Amygdala (tissue), 56 donors: Measurements from ENCODE around the gene LSM6.

ENCODE experiments used
- DNase-seq, 56 donors: peaks; one replicate each; lab custom pipeline; 2025; lab: John Stamatoyannopoulos, UW

Gene LSM6

DNA sequence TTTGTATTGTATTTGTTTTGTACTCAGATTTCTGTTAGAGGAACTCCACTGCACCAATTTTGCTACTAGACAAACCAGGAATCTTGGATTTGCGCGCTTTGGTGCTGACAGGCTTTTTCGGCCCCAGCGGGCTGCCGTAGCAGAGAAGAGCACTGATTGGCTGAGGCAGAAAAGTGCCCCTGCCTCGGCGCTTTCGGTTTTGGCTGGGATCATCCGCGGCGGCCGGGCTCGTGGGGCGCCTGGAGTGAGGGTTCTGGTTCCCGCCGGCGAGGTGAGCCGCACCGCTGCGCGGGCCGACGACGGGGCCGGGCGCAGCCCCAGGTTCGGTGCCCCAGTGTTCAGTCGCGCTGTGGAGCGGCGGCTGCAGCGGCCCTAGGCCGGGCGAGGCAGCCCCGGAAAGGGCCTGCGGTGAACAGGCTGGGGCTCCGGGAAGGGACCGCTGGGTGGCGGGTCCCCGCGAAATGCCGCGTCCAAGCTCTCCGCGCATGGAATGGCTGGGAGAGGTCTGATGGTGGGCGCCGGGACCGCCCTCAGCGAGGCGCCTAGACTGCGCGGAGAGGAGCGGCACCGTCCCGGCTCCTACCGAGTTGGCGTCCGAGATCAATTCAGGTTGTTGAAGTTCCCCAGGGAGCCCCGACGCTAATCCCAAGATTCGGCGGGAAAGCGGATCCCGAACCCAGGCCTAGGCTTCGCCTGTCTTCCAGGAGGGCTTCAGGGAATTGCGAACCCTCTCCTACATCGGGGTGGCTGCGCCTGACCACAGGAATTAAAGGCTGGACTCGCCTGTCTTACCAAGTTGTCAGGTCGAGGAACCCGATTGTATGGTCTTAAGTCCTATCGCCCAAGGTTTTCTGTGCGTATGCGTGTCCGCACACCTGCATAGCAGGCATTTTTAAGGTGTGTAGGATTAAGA is at the start of gene LSM6:
TSS of gene LSM6 (plus strand) at position 178 of the 913 bp plus-strand sequence. CDS start 7,204 bp downstream, outside the sequence.
- DNase-seq: peak; percentile 58 to 93 (median 86)

- DNase-seq: no peak
Measured at GRCh38 chr4:146132445-146132844, 43.1 kb upstream of the LSM6 start.

DNA sequence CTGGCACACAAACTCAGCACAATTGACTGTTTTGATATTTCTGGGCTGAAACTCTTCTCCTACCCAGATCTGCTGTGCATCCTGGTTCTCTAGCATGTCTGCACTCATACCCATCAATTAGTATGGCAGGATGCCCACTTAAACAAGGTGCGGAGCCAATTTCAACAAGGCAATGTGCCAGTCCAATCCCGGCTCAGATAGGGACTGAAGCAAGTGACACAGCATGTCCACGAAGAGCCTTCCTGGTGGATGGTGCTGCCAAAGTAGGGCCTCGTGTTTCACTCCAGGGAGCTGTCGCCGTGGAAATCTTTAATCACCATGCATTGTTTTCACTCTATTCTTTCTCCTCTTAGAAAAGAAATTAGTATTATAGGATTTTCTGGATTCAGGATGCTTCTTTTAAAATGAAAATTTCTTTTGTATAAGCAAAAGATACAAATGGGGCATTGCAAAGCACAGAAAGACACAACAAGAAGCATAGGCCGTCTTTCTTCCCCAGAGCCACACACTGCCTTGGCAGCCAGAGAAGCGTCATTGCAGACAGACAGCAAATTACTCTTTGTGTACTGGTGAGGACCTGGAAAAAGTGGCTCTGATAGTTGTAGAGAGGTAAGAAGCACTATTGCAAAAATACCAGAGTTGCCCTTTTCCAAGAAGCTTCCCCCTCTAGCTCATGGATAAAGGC is 40.6 kb upstream of the LSM6 start:
- peak in 13 of 56 donors; percentile 1 to 36 (median 5) for DNase-seq

GRCh38 chr4:146135941-146136340 is 39.6 kb upstream of the LSM6 start:
- no peak for DNase-seq

GRCh38 chr4:146142768-146143167 is 32.8 kb upstream of the LSM6 start:
- no peak for DNase-seq

DNA sequence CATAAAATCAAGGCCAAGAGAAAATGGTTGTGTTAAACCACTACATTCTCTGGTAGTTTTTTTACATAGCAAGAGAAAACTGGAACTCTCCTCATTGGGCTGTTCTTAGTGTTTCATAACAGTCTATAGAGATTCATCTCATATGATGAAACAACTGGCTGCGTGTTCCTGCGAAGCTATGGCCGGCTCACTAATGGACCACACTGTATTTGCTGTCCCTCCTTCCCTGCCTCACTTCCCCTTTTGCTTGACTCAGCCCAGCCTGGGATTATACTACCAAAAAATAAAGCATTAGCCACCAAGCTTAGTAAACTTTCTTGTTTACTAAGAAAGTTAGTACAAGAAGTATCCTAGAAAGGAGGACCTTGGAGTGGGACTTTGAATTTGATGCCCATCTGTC is 31.6 kb upstream of the LSM6 start:
- DNase-seq: no peak

DNA sequence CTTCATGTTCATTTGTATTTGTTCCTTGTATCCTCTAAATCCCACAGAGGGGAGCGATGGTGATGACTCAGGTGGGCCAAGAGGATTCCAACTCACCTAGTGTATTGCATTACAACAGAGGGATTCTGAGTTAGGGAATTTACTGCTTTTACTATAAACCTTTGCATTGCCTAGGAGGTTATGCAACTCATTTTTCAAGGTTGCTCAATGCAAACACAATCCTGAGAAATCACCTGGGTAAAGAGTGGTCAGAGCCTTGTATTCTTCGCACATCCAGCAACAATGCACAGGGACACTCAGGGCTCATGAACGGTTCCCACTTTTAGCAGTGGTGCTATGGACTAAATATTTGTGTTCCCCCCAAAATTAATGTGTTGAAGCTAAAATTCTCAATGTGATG is 28.6 kb upstream of the LSM6 start:
- DNase-seq: no peak

- DNase-seq: no peak
Measured at GRCh38 chr4:146148021-146148420, 27.5 kb upstream of the LSM6 start.

GRCh38 chr4:146154057-146154456 is 21.5 kb upstream of the LSM6 start:
- no peak for DNase-seq

GRCh38 chr4:146155152-146155724 is 20.3 kb upstream of the LSM6 start:
- no peak for DNase-seq

DNA sequence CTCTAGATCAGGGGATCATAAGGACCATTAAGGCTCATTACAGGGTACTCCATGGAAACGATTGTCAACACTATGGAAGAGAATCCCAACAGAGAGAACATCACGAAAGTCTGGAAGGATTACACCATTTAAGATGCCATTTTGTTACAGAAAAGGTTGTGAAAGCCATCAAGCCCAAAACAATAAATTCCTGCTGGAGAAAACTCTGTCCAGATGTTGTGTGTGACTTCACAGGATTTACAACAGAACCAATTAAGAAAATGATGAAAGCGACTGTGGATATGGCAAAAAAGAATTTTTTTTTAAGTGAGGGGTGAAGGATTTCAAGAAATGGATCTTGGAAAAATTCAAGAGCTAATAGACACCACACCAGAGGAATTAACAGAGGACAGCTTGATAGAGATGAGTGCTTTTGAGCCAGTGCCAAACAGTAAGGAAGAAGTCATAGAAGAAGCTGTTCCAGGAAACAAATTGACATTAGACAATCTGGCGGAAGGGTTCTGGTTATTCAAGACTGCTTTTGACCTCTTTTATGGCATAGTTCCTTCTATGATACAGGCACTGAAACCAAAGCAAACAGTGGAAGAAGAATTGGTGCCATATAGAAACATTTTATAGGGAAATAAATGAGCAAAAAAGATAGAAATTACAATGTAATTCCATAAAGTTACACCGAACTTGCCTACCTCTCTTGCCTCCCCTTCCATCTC is 17.3 kb upstream of the LSM6 start:
- no peak for DNase-seq

DNA sequence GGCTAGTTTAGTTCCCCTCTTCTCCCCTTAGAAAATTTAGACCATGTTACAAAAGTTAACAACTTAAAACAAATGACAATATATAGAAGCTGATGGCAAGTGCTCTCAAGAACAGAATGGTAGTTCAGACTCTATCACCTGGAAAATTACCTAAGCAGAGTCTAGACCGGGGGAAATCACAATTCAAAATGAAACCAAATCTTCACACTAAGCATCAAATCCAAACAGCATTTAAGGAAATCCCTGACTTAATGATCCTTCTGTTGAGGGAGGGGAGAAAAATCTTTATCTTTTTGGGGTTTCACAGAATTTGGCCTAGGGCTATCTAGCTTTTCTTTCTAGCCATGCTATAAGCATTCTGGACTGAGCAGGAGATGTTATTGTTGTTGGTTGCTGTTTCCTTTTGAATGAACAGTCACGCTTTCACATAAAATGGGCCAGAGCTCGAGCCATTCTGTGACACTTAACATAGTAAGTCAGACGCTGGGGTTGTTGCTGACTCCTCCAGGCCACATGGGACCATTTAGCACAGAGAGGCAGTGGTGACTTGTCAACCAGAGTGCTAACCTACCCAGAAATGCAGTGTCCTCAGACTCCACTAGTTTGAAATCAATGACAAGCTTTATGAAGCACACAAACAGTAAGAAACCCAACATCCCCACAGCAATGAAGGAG is 16.0 kb upstream of the LSM6 start:
- no peak for DNase-seq

GRCh38 chr4:146161243-146161642 is 14.3 kb upstream of the LSM6 start:
- DNase-seq: no peak

DNA sequence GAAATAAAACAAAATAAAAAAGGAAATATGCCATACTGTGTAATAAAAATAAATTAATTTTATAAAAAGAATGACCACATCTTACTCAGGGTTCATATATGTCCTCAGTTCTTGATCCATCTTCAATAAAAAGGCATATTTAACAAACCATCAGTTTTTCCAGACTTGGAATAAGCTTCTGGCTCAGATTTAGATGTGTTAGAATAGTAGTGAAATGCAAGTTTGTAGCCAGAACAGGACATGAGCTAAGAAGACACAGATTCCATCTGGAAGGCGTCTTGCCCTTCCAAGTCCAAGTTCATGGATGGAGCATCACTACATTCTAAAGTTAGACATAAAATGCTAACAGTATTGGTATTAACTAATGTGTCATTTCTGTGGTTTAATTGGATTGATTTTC is 10.3 kb upstream of the LSM6 start:
- DNase-seq: no peak

GRCh38 chr4:146165840-146166239 is 9.7 kb upstream of the LSM6 start:
- DNase-seq: no peak

DNA sequence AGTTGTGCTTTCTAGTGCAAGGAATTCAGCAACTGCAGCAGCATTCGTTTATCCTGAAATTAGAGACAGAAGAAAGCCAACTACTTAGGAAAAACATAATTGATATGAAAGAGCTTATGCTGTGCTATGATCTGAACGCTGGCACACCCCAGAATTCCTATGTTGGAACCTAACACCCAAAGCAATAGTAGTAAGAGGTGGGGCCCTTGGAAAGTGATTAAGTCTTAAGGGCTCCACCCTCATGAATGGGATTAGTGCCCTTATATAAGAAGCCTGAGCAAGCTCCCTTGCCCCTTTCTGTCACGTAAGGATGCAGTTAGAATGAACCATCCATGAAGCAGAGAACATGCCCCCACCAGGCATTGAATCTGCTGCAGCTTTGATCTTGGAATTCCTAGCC is 5.4 kb upstream of the LSM6 start:
- DNase-seq: no peak

GRCh38 chr4:146176891-146177290 is 1.4 kb downstream of the LSM6 start:
- DNase-seq: no peak

DNA sequence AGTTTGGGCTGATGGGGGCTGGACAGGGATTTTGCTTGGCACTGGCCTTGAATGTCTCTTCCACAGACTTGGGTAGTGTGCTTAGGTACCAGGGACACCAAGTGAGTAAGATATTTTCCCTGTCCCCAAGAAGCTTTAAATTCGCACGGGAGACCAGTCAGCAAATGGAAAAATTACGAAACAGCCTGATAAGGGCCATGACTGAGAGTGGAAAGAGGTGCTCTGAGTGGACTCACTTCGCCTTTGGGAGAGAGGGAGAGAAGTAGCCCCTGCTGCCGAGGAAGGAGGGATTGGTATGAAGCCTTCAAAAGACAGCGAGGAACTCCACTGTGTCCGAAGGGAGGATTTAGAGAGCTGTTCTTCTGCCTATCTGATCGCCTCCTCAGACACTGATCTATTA is 2.6 kb downstream of the LSM6 start:
- DNase-seq: no peak

DNA sequence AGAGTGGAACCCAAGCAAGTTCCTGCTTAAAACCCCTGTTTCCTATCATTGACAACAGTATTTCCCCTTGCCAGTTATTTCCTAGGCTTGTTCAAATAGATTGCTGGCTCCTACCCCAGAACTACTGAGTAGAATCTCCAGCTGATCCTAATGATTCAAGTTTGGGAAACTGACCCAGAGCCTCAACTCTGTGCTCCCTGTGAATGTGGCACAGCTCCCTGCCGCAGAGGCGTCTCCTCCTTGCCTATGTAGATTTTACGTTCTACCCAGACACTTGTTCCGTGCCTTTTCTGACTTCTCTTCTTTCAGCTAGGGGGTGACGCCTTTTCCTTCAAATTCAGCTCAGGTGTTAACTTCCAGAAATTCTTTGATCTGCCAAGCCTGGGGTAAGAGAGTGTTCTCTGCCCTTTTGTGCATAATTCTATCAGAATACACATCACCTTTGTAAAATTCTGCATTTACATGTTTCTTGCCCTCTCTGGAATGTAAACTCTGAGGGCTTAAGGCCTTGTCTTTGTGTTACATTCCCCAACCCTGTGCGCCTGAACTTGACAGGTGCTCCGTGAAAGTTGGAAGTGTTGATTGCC is 4.4 kb downstream of the LSM6 start:
- DNase-seq: peak in 2 of 56 donors; percentile 5 to 12

- no peak for DNase-seq
Measured at GRCh38 chr4:146182443-146182842, 6.9 kb downstream of the LSM6 start.
